ENCODE measurements around the gene ZBTB7A.

Gene ZBTB7A

DNA sequence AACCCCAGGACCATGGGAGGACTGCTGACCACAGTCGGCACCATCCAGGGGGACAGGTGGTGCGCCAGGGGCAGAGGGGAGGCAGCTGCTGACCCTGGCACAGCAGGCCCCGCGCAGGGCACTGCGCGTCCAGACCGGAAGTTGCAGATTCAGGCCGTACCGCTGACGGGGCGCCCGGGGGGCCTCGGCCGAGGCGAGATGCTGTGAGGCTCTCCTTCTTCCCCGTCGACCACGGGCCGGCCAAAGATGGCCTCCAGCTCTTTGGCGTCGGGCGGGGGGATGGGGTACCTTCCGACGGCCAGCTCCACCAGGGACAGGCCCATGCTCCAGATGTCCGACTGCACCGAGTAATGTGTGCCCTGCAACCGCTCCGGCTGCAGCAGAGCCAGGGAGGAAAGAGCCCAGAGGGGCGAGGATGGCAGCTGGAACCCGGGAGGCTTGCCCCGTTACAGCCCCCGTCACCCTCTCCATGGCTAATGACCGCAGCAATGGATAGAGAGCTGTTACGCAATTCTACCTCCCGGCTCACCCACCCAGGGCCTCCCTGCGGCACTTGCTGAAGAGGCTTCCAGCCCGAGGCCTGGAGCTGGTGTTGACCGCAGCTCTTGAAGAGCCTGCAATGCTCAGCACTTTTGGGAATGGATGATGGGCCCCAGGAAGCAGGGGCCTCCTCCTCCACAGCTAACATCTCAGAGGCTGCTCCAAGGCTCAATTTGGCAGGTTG is 32.5 kb upstream of the ZBTB7A start:
- H3K4me3 ChIP-seq (ENCODE audit: low read depth, low read length), result no peak overlapping the region
- DNase-seq (ENCODE audit: low read depth), result no peak
- TF ChIP-seq, protein P1, sequence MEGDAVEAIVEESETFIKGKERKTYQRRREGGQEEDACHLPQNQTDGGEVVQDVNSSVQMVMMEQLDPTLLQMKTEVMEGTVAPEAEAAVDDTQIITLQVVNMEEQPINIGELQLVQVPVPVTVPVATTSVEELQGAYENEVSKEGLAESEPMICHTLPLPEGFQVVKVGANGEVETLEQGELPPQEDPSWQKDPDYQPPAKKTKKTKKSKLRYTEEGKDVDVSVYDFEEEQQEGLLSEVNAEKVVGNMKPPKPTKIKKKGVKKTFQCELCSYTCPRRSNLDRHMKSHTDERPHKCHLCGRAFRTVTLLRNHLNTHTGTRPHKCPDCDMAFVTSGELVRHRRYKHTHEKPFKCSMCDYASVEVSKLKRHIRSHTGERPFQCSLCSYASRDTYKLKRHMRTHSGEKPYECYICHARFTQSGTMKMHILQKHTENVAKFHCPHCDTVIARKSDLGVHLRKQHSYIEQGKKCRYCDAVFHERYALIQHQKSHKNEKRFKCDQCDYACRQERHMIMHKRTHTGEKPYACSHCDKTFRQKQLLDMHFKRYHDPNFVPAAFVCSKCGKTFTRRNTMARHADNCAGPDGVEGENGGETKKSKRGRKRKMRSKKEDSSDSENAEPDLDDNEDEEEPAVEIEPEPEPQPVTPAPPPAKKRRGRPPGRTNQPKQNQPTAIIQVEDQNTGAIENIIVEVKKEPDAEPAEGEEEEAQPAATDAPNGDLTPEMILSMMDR (IDR thresholded peaks at IDR 0.05; ENCODE audit: control insufficient read depth, extremely low read depth, insufficient read depth), result no peak

DNA sequence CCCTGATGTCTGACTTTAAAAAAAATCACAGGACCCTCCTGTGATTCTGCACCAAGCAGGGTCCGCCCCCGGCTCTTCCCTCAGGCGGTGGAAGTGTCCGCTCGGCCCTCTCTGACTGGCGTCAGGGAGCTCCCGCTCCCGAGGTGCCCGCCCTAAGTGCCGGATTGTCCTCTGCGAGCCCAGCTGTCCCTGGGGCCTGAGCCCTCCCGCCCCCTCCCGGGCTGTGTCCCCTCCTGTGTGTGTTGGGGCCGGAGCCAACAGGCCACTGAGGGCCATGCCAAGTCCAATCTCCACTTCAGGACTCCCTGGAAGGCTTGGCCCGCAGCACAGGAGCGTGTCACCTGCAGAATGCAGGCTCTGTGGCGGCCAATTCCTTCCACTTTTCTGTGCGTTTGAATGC is 31.8 kb upstream of the ZBTB7A start:
- no peak overlapping the region for H3K4me3 ChIP-seq (ENCODE audit: low read depth, low read length)
- TF ChIP-seq, protein P1 (IDR thresholded peaks at IDR 0.05; ENCODE audit: control insufficient read depth, extremely low read depth, insufficient read depth), result no peak
- no peak for DNase-seq (ENCODE audit: low read depth)

DNA sequence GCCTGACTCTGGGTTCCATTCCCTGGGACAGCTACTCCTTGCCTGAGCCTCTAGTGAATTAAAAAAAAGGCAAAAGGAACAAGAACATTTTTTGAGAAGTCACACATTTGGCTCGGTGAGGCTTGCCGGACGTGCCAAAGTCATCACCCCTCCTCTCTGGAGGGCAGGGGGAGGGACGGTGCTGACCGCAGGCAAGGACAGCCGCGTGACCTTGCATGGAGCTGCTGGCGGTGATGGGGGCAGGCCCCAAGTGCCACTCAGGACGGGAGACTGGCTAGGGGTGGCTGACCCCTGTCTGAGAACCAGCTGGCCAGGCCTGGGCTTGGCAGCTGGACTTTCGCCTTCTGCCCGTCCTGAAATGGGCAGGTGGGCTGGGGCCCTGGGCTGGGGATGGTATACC is 30.8 kb upstream of the ZBTB7A start:
- TF ChIP-seq, protein P1 (IDR thresholded peaks at IDR 0.05; ENCODE audit: control insufficient read depth, extremely low read depth, insufficient read depth), result no peak
- H3K4me3 ChIP-seq (ENCODE audit: low read depth, low read length), result no peak overlapping the region
- no peak for DNase-seq (ENCODE audit: low read depth)

DNA sequence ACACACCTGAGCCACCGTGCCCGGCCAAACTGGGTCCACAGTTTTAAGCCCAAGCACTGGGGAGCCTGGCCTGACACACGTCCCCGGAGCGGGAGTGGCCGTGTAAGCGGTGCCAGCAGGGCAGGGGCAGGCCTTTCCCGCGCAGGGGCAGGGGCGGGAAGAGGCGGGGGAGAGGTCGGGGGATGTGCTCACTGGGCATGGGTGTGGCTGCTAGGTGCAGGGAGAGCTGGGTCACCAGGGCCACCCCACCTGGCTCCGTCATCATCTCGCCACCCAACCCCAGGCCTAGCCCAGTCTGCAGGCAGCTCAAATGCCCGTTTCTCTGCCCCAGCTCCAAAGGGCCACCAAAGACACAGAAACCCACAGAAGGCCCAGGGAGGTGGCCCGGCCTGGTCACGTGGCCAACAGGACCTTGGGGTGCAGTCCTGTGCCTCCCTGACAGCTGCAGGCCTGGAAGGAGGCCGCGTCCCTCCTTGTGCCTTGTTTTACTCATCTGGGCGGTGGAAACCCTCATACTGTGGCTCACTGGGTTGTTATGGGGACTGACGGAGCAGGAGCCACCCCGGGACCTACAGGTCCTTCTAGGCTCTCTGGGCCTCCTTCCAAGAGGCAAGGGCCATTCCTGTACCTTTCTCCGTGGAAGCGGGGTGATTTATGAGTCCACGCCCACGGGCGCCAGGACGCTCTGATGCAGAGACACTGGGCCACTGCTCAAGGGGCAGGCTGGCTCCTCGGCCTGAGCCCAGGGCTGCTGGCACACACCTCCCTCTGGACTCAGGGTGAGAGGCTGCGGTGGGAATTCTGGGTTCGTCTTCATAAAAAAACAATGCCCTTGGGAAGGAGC is 29.6 kb upstream of the ZBTB7A start:
- no peak for DNase-seq (ENCODE audit: low read depth)
- TF ChIP-seq, protein P1 (IDR thresholded peaks at IDR 0.05; ENCODE audit: control insufficient read depth, extremely low read depth, insufficient read depth), result no peak
- H3K4me3 ChIP-seq (ENCODE audit: low read depth, low read length), result no peak overlapping the region

DNA sequence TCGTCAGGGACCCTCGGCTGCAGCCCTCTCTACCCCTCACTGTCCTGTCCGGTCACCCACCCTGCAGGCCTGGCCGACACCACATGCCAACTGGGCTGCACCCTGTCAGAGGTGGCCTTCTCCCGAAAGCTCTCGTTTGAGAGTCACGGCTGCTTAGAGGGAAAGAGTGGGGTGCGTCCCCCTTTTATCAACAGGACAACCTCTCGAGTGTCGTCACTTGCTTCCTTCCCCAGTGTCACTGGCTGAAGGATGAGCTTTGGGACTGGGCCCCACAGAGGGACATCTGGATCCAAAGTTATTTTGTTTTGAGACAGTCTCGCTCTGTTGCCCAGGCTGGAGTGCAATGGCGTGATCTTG is 28.8 kb upstream of the ZBTB7A start:
- no peak for DNase-seq (ENCODE audit: low read depth)
- H3K4me3 ChIP-seq (ENCODE audit: low read depth, low read length), result no peak overlapping the region
- TF ChIP-seq, protein P1 (IDR thresholded peaks at IDR 0.05; ENCODE audit: control insufficient read depth, extremely low read depth, insufficient read depth), result no peak

DNA sequence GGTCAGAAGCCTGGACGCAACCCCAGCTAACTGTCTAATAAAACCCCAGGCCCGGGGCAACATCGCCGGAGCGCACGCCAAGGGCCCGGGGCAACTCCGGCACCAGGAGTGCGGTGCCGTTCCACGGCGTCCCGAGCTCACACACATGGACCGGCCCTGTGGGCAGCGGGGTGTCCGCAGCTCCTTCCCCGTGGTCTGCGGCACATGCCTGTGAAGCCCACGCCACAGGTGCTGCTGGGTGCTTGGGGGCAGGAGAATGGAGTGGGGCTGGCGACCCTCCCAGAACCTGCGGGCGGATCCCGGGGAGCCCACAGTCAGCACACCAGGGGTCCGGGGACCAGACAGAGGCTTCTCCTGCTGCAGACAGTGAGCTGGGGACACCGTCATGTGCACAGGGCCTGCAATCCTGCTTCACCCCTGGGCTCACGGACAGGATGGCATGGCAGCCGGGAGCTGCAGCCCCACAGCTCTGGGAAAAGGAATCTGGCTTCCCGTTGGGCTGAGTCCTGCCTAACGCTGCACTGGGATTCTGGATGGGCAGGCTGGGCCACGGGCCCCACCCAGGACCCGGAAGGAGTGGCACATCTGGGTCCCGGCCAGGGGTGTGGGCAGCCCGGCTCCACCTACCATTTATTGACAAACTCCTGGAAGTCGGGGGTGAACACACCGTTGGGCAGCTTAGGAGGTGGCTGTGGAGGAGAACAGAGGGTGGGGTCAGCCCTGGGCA is 28.2 kb upstream of the ZBTB7A start:
- no peak overlapping the region for H3K4me3 ChIP-seq (ENCODE audit: low read depth, low read length)
- TF ChIP-seq, protein P1 (IDR thresholded peaks at IDR 0.05; ENCODE audit: control insufficient read depth, extremely low read depth, insufficient read depth), result no peak
- no peak for DNase-seq (ENCODE audit: low read depth)
